ENCODE results near the gene SLC39A11. TPM values are rescaled to one million over a fixed set of nuclear protein-coding genes. Genes with fewer than 3 reads are reported as not detected.

SLC39A11 gene
- total RNA-seq, 1 experiment from 2014 or later = 46.4 TPM

GRCh38 chr17:72850410-72851118 is 241.9 kb downstream of the SLC39A11 start (continued):
- TF ChIP-seq REST (IDR thresholded peaks at IDR 0.05; ENCODE audit: low read depth) (no peak), FOSL1 (IDR thresholded peaks at IDR 0.05; ENCODE audit: low read depth) (no peak)

GRCh38 chr17:72846399-72846798 is 246.1 kb downstream of the SLC39A11 start:
- no peak overlapping the region for H3K4me3 ChIP-seq (replicated peaks in 1 of 2; ENCODE audit: low read depth in 1 of 2, low read length in 2 of 2)
- H3K9me2 ChIP-seq (ENCODE audit: insufficient read depth) = no peaks in the 10 kb centered on the region
- intact Hi-C loops (cut with micrococcal nuclease) = no loop called here
- H2AFZ ChIP-seq (ENCODE audit: low read depth, low read length, poor library complexity, severe bottlenecking) = no peak overlapping the region
- DNase-seq (ENCODE audit: low read depth, low spot score) (no peak), ATAC-seq (no peak)
- H3K27ac ChIP-seq (ENCODE audit: low read depth, low read length) = no peak overlapping the region
- H3K27me3 ChIP-seq (ENCODE audit: insufficient read depth, low read length) = no peaks in the 10 kb centered on the region
- no peak overlapping the region for H3K9ac ChIP-seq (ENCODE audit: low read length)
- RAD21 ChIA-PET (ENCODE audit: low non-redundant PET in 1 of 2, low total read pairs in 2 of 2, uncharacterized antibody in 2 of 2, unreplicated experiment in 2 of 2) = interaction anchor here in 1 of 2 experiments (0.6 kb wide), 1 partner anchor 140 kb away, joined by 3 read pairs; no protein-coding TSS in a partner anchor
- H3K79me2 ChIP-seq (ENCODE audit: insufficient read depth, low read length) = no peaks in the 10 kb centered on the region
- TF ChIP-seq EZH2phosphoT487 (IDR thresholded peaks at IDR 0.05; ENCODE audit: borderline replicate concordance) = no peak
- TF ChIP-seq EGR1 (IDR thresholded peaks at IDR 0.05; ENCODE audit: low read depth) = no peak
- TF ChIP-seq ZNF274 (IDR thresholded peaks at IDR 0.05; ENCODE audit: low read depth, low read length) = no peak
- no peak for TF ChIP-seq ZBTB33 (IDR thresholded peaks at IDR 0.05; ENCODE audit: extremely low read depth, insufficient replicate concordance, low read length)
- no peaks in the 10 kb centered on the region for H3K9me3 ChIP-seq (ENCODE audit: control insufficient read depth in 1 of 2, insufficient read depth in 1 of 2, low read depth in 1 of 2, low read length in 2 of 2)
- CTCF ChIA-PET = no interaction called here
- no TSS peak for BruUV-seq (replicated peaks)
- POLR2A ChIA-PET = no interaction called here
- no peaks in the 10 kb centered on the region for H3K36me3 ChIP-seq (ENCODE audit: control insufficient read depth in 1 of 2, insufficient read depth in 2 of 2, low read length in 2 of 2)
- H4K20me1 ChIP-seq (ENCODE audit: insufficient read depth) = no peaks in the 10 kb centered on the region
- H3K4me2 ChIP-seq (ENCODE audit: low read length) = no peak overlapping the region
- H3K4me1 ChIP-seq (ENCODE audit: control insufficient read depth in 1 of 2, insufficient read depth in 2 of 2, low read length in 2 of 2) = no peaks in the 10 kb centered on the region
